Glutamatergic neuron (in vitro differentiated cells): Measurements from ENCODE around the gene BRD4. TPM values are rescaled to one million over a fixed set of nuclear protein-coding genes. Genes with fewer than 3 reads are reported as not detected.

ENCODE experiments used
- DNase-seq: peaks from one replicate; pipeline ENCODE4 v3.0.0; 2022
- H3K27ac Mint-ChIP-seq: one replicate; pipeline ENCODE4 v1.8.0; 2020; ENCODE audit warnings: mild to moderate bottlenecking, mixed read lengths, inconsistent platforms; ENCODE audit not compliant: unreplicated experiment
- H3K27me3 Mint-ChIP-seq: one replicate; pipeline ENCODE4 v1.8.0; 2020; ENCODE audit warnings: mild to moderate bottlenecking, moderate library complexity, mixed read lengths, inconsistent platforms; ENCODE audit not compliant: unreplicated experiment
- H3K36me3 Mint-ChIP-seq: one replicate; pipeline ENCODE4 v1.8.0; 2020; ENCODE audit warnings: mild to moderate bottlenecking, mixed read lengths, inconsistent platforms; ENCODE audit not compliant: unreplicated experiment
- H3K4me1 Mint-ChIP-seq: one replicate; pipeline ENCODE4 v1.8.0; 2020; ENCODE audit warnings: mild to moderate bottlenecking, low read depth, mixed read lengths, inconsistent platforms; ENCODE audit not compliant: unreplicated experiment
- H3K4me3 Mint-ChIP-seq: one replicate; pipeline ENCODE4 v1.8.0; 2020; ENCODE audit warnings: mild to moderate bottlenecking, mixed read lengths, inconsistent platforms; ENCODE audit not compliant: unreplicated experiment
- H3K9me3 Mint-ChIP-seq: one replicate; pipeline ENCODE4 v1.8.0; 2020; ENCODE audit warnings: mild to moderate bottlenecking, moderate library complexity, mixed read lengths, inconsistent platforms; ENCODE audit not compliant: unreplicated experiment
- CTCF ChIP-seq: fragments of 200-600 bp; sonication (generic); IDR thresholded peaks from one replicate; pipeline ENCODE4 v1.5.0; 2021; ENCODE audit not compliant: partially characterized antibody, unreplicated experiment
- total RNA-seq: library from RNA; stranded (reverse); fragmentation: NEBNext Ultra II Directional; extraction: Animal tissue kit (Norgen Biotek cat#: 25700); gene quantifications from one replicate; pipeline ENCODE4 v1.2.1, GENCODE V29; 2021; ENCODE audit not compliant: unreplicated experiment

BRD4 gene
- total RNA-seq, 1 donor from 2014 or later = 162 TPM

- H3K9me3 Mint-ChIP-seq = peaks cover 15% of the 10 kb centered on the region
- peaks cover under 1% of the 10 kb centered on the region for H3K36me3 Mint-ChIP-seq
- H3K4me3 Mint-ChIP-seq = no peak overlapping the region
- DNase-seq = no peak
- peaks cover 21% of the 10 kb centered on the region for H3K4me1 Mint-ChIP-seq
- no peak overlapping the region for H3K27ac Mint-ChIP-seq
- H3K27me3 Mint-ChIP-seq = peaks cover 14% of the 10 kb centered on the region
- no peak for TF ChIP-seq CTCF
These were observed 82.2 kb downstream of the BRD4 start for GRCh38 chr19:15249972-15250639.

GRCh38 chr19:15249528-15249874 is 82.8 kb downstream of the BRD4 start:
- no peak for TF ChIP-seq CTCF
- Mint-ChIP-seq H3K27ac (no peak overlapping the region), H3K4me1 (peaks cover 21% of the 10 kb centered on the region), H3K27me3 (peaks cover 17% of the 10 kb centered on the region), H3K4me3 (no peak overlapping the region), H3K9me3 (peaks cover 17% of the 10 kb centered on the region), H3K36me3 (peaks cover 4% of the 10 kb centered on the region)
- DNase-seq = no peak

GRCh38 chr19:15248648-15249527 is 83.5 kb downstream of the BRD4 start:
- no peak for DNase-seq
- Mint-ChIP-seq H3K4me1 (peaks cover 21% of the 10 kb centered on the region), H3K27me3 (peaks cover 17% of the 10 kb centered on the region), H3K36me3 (peaks cover 6% of the 10 kb centered on the region), H3K4me3 (no peak overlapping the region), H3K9me3 (peaks cover 12% of the 10 kb centered on the region), H3K27ac (peak overlapping the region; percentile 59)
- TF ChIP-seq CTCF = no peak

- H3K4me3 Mint-ChIP-seq = no peak overlapping the region
- peaks cover 21% of the 10 kb centered on the region for H3K4me1 Mint-ChIP-seq
- no peak for DNase-seq
- TF ChIP-seq CTCF = no peak
- H3K9me3 Mint-ChIP-seq = peaks cover 15% of the 10 kb centered on the region
- no peak overlapping the region for H3K27ac Mint-ChIP-seq
- peaks cover 11% of the 10 kb centered on the region for H3K36me3 Mint-ChIP-seq
- peaks cover 22% of the 10 kb centered on the region for H3K27me3 Mint-ChIP-seq
These were observed 84.2 kb downstream of the BRD4 start for GRCh38 chr19:15248106-15248505.
